ENCODE results near the gene PRPF31. TPM values are rescaled to one million over a fixed set of nuclear protein-coding genes. Genes with fewer than 3 reads are reported as not detected.

The PRPF31 gene
- total and polyA plus RNA-seq, 9 of the 15 experiments (the other 6 are each of a cell fraction or from before 2014, with no cell fraction given): 5.8 to 92.2 (median 69.2) TPM

- WGBS (ENCODE audit: insufficient coverage, low coverage, missing lambda C conversion rate): 0% methylated on average over 26 of the region's 103 CpGs
- in situ Hi-C loops (cut with MboI) (no loop called here), intact Hi-C loops (cut with micrococcal nuclease) (loop anchor here (1.0 to 2.0 kb wide), 3 partner anchors 21 to 63 kb away; partner anchors contain the start of genes LENG1, PRPF31, RPS9 and TFPT)
- Histone ChIP-seq H4K20me1 (replicated peaks; ENCODE audit: control insufficient read depth, insufficient read depth, low read length) (peaks cover 26% of the 10 kb centered on the region), H3K9me3 (replicated peaks; ENCODE audit: control insufficient read depth, insufficient read depth, low read depth, low read length) (no peaks in the 10 kb centered on the region), H3K36me3 (ENCODE audit: control insufficient read depth, insufficient read depth, low read length) (peaks cover 42% of the 10 kb centered on the region), H3K4me2 (ENCODE audit: insufficient read depth, low read length) (peak within 1 kb of the TSS; percentile 100), H3K9me1 (ENCODE audit: control insufficient read depth, insufficient read depth, low read length) (peaks cover 16% of the 10 kb centered on the region), H3K27me3 (ENCODE audit: control insufficient read depth in 2 of 2, insufficient read depth in 2 of 2, low read length in 2 of 2) (no peaks in the 10 kb centered on the region), H3K27ac (ENCODE audit: extremely low read depth, low read depth, low read length) (peak within 1 kb of the TSS; percentile 97), H2AFZ (ENCODE audit: low read depth, low read length) (peak within 1 kb of the TSS; percentile 92), H3K4me3 (peak within 1 kb of the TSS; percentile 93), H3K9ac (ENCODE audit: insufficient read depth in 1 of 2, low read depth in 2 of 2, low read length in 2 of 2) (peak within 1 kb of the TSS; percentile 97), H3K4me1 (replicated peaks in 1 of 2; ENCODE audit: control insufficient read depth in 2 of 2, insufficient read depth in 2 of 2, low read length in 2 of 2) (peaks cover 14 to 23% of the 10 kb centered on the region in 2 experiments; a peak in 4 of 5 replicates), H3K79me2 (ENCODE audit: control insufficient read depth, insufficient read depth, low read length) (peaks cover 52% of the 10 kb centered on the region)
- peak; percentile 26 to 78 (median 56) for DNase-seq (ENCODE audit: extremely low read depth in 1 of 4, low spot score in 3 of 4)
- POLR2A ChIA-PET: interaction anchor here (0.7 to 3.1 kb wide), 18 partner anchors 11 to 986 kb away, joined by 3 to 29 read pairs (median 6); partner anchors contain the start of genes LENG1, LILRB5, MBOAT7 and PRPF31
- no peak for ATAC-seq
- no TSS peak for BruUV-seq (replicated peaks)
- no peak for FAIRE-seq
- CTCF ChIA-PET (ENCODE audit: low intra/inter-chr PET ratio): no interaction called here
- no peak for TF ChIP-seq FOXK2 (conservative IDR thresholded peaks at IDR 0.05 in 1 of 2, IDR thresholded peaks at IDR 0.05 in 1 of 2; ENCODE audit: low read depth in 2 of 2)
- TF ChIP-seq ZNF318 (IDR thresholded peaks at IDR 0.05; ENCODE audit: borderline replicate concordance in 1 of 2, low read depth in 1 of 2): no peak
- TF ChIP-seq USF2 (CRISPR knock-in tag; IDR thresholded peaks at IDR 0.05): no peak
- peak; percentile 37; the same call in 1 of the 2 replicates for TF ChIP-seq CXXC5 (CRISPR knock-in tag; IDR thresholded peaks at IDR 0.05)
- no peak for TF ChIP-seq FOXA3 (CRISPR knock-in tag; conservative IDR thresholded peaks at IDR 0.05 in 1 of 2, IDR thresholded peaks at IDR 0.05 in 1 of 2)
- TF ChIP-seq ZKSCAN3 (CRISPR knock-in tag; IDR thresholded peaks at IDR 0.05): no peak
- TF ChIP-seq EGR1 (conservative IDR thresholded peaks at IDR 0.05): peak; percentile 35; the same call in 1 of the 2 replicates
- TF ChIP-seq E2F6 (IDR thresholded peaks at IDR 0.05; ENCODE audit: borderline replicate concordance in 1 of 2, extremely low read depth in 1 of 2, insufficient read depth in 1 of 2, insufficient read length in 1 of 2, low read depth in 1 of 2, low read length in 1 of 2, poor library complexity in 1 of 2, severe bottlenecking in 1 of 2): peak; percentile 54 to 83
- TF ChIP-seq ARNT (IDR thresholded peaks at IDR 0.05): no peak
- no peak for TF ChIP-seq XRCC3 (IDR thresholded peaks at IDR 0.05)
Observed at GRCh38 chr19:54137699-54138488, 22.3 kb downstream of the PRPF31 start, which contains the start of gene CNOT3. Gene CNOT3 (plus strand): TSS chr19:54137762. CDS start chr19:54142979, 5,217 bp downstream.
